PC-9 (cell line): Measurements from ENCODE around the gene RNF220.

Experiments used
- EZH2 ChIP-seq: fragments of 200-600 bp; sonication (generic); IDR thresholded peaks from 2 replicates; pipeline ENCODE4 v1.8.0; 2017; ENCODE audit warnings: antibody characterized with exemption, low read depth
- TF ChIP-seq, protein P1 (sequence below): fragments of 200-600 bp; sonication (generic); conservative IDR thresholded peaks from 2 replicates; pipeline ENCODE4 v1.6.1; 2017; ENCODE audit warnings: mixed run types, antibody characterized with exemption, mild to moderate bottlenecking, moderate library complexity

DNA sequence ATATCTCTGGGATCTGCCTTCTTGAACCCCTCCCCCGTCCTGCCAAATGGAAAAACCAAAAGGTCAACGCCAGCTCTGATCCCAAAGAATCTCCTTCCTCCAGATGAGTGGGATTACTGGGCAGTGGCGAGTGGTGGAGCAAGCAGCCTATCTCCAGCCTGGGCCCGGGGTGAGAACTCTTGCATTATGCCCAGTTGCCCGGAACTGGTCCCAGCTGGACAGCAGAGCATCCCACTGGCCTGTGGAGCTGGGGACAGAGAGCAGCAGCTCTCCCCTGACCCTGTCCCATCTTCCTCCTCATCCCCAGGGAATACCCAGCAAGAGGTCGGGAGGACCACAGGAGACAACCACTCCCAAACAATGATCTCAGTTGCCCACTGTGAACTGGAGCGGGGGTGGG, 138.7 kb downstream of the RNF220 start:
- TF ChIP-seq, protein P1, sequence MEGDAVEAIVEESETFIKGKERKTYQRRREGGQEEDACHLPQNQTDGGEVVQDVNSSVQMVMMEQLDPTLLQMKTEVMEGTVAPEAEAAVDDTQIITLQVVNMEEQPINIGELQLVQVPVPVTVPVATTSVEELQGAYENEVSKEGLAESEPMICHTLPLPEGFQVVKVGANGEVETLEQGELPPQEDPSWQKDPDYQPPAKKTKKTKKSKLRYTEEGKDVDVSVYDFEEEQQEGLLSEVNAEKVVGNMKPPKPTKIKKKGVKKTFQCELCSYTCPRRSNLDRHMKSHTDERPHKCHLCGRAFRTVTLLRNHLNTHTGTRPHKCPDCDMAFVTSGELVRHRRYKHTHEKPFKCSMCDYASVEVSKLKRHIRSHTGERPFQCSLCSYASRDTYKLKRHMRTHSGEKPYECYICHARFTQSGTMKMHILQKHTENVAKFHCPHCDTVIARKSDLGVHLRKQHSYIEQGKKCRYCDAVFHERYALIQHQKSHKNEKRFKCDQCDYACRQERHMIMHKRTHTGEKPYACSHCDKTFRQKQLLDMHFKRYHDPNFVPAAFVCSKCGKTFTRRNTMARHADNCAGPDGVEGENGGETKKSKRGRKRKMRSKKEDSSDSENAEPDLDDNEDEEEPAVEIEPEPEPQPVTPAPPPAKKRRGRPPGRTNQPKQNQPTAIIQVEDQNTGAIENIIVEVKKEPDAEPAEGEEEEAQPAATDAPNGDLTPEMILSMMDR = no peak
- no peak for TF ChIP-seq EZH2
